Progenitor cell of endocrine pancreas (in vitro differentiated cells): Measurements from ENCODE around the gene CADM1. TPM values are rescaled to one million over a fixed set of nuclear protein-coding genes. Genes with fewer than 3 reads are reported as not detected.
"Not testable (repeated sequence)": the region's sequence is repeated elsewhere in the genome, so short reads cannot be mapped to it uniquely, and the experiment has no call there.

Experiments used
- DNase-seq: peaks from one replicate; pipeline ENCODE4 v3.0.0; 2021; ENCODE audit warnings: low spot score; ENCODE audit not compliant: unreplicated experiment
- H3K27ac Mint-ChIP-seq: 2 replicates; pipeline ENCODE4 v1.8.0; 2021; ENCODE audit warnings: mild to moderate bottlenecking, moderate library complexity, mixed read lengths
- H3K27me3 Mint-ChIP-seq: 2 replicates; pipeline ENCODE4 v1.8.0; 2021; ENCODE audit warnings: mixed read lengths
- H3K36me3 Mint-ChIP-seq: 2 replicates; pipeline ENCODE4 v1.8.0; 2022; ENCODE audit warnings: mixed read lengths; ENCODE audit not compliant: insufficient read depth
- H3K4me1 Mint-ChIP-seq: 2 replicates; pipeline ENCODE4 v1.8.0; 2021; ENCODE audit warnings: low read depth, mixed read lengths
- H3K4me3 Mint-ChIP-seq: 2 replicates; pipeline ENCODE4 v1.8.0; 2021; ENCODE audit warnings: low read depth, mild to moderate bottlenecking, moderate library complexity, mixed read lengths
- H3K9me3 Mint-ChIP-seq: 2 replicates; pipeline ENCODE4 v1.8.0; 2021; ENCODE audit warnings: low read depth, mixed read lengths
- total RNA-seq: library from RNA; stranded (reverse); gene quantifications from 2 replicates; pipeline ENCODE4 v1.2.1, GENCODE V29; 2021
- TF ChIP-seq, protein P1 (sequence below): fragments of 200-600 bp; sonication (generic); IDR thresholded peaks from one replicate; pipeline ENCODE4 v1.5.0; 2021; ENCODE audit warnings: antibody characterized with exemption, mild to moderate bottlenecking; ENCODE audit not compliant: unreplicated experiment

CADM1 gene
- total RNA-seq, 1 donor from 2014 or later = 147 TPM

DNA sequence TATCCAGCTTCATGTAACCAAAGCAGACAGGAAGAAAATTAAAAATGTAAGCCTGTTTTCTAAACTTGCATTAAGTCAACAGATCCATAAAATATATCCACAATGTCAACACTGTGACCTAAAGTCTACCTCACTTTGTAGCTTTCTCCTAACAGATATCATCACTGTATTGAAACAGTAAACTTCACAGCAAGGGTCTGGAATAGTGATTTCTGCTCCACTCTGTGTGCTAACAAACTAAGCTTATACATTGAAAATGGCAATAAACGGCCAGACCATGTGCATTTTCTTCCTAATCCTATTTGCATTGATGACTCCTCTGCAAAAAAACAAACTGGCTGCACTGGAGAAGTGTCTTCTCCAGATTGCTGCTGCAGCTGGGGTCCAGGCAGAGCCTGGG, 26.8 kb downstream of the CADM1 start:
- TF ChIP-seq, protein P1, sequence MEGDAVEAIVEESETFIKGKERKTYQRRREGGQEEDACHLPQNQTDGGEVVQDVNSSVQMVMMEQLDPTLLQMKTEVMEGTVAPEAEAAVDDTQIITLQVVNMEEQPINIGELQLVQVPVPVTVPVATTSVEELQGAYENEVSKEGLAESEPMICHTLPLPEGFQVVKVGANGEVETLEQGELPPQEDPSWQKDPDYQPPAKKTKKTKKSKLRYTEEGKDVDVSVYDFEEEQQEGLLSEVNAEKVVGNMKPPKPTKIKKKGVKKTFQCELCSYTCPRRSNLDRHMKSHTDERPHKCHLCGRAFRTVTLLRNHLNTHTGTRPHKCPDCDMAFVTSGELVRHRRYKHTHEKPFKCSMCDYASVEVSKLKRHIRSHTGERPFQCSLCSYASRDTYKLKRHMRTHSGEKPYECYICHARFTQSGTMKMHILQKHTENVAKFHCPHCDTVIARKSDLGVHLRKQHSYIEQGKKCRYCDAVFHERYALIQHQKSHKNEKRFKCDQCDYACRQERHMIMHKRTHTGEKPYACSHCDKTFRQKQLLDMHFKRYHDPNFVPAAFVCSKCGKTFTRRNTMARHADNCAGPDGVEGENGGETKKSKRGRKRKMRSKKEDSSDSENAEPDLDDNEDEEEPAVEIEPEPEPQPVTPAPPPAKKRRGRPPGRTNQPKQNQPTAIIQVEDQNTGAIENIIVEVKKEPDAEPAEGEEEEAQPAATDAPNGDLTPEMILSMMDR = no peak
- Mint-ChIP-seq H3K36me3 (peaks cover 11% of the 10 kb centered on the region), H3K4me3 (no peak overlapping the region)

DNA sequence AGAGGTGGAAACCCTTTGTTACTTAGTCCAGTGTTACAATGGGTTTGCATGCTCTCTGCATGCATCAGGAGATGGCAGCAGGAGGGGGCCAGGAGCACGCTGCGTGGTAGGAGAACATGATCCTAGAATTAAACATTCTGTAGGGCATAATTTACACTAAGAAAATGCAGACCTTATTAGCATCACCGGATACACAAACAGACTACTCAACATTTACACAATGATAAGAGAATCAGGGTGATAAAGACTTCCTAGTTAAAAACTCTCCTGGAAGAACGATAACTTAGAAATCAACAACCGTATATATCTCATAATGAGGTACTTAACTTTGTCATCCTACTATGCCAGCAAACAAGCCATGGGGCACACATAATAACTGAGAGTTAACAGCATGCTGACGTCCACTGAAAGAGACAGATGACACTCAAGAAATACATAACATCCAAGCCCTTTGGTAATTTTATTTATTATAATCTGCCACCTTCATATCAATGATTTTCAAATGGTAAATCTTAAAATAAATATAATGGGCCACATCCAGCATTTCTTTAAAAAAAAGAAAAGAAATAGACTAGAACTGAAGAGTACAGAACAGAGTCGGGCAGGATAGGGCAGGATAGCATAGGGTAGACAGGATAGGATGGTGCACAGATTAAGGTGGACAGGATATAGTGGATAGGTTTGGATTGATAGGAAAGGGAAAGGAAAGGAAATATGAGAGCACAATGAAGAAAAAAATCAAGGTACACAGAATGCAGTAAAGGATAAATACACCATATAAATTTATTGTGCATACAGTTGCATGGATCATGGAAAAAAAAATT, 27.5 kb downstream of the CADM1 start:
- H3K4me1 Mint-ChIP-seq = peaks cover 31% of the 10 kb centered on the region
- peak overlapping the region; percentile 76 for H3K27ac Mint-ChIP-seq
- DNase-seq = no peak
- TF ChIP-seq, protein P1 = no peak
- H3K36me3 Mint-ChIP-seq = peaks cover 8% of the 10 kb centered on the region
- H3K27me3 Mint-ChIP-seq = peaks cover 3% of the 10 kb centered on the region
- H3K4me3 Mint-ChIP-seq = peak overlapping the region; percentile 12
- H3K9me3 Mint-ChIP-seq = no peaks in the 10 kb centered on the region

More for the DNA sequence above, 26.8 kb downstream of the CADM1 start:
- Mint-ChIP-seq H3K4me1 (peaks cover 33% of the 10 kb centered on the region), H3K27me3 (peaks cover 10% of the 10 kb centered on the region), H3K9me3 (no peaks in the 10 kb centered on the region), H3K27ac (no peak overlapping the region)
- DNase-seq = no peak

DNA sequence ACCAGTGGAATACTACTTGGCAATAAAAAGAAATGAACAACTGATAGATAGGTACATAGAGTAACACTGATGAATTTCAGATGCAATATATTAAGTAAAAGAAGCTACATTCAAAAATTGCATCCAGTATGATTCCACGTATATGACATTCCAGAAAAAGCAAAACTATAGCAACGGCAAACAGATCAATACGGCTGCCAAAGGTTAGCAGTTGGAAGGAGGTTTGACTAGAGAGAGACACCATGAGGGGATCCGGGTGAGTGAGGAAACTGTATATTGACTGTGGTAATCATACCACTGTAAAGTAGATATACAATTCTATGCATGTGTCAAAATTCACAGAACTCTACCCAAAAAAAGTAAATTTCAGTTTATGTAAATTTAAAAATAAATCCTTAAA, 28.7 kb downstream of the CADM1 start:
- Mint-ChIP-seq H3K27ac (no peak overlapping the region), H3K36me3 (peaks cover 2% of the 10 kb centered on the region), H3K27me3 (no peaks in the 10 kb centered on the region), H3K4me3 (no peak overlapping the region), H3K4me1 (peaks cover 31% of the 10 kb centered on the region), H3K9me3 (no peaks in the 10 kb centered on the region)
- no peak for DNase-seq
- TF ChIP-seq, protein P1 = no peak

DNA sequence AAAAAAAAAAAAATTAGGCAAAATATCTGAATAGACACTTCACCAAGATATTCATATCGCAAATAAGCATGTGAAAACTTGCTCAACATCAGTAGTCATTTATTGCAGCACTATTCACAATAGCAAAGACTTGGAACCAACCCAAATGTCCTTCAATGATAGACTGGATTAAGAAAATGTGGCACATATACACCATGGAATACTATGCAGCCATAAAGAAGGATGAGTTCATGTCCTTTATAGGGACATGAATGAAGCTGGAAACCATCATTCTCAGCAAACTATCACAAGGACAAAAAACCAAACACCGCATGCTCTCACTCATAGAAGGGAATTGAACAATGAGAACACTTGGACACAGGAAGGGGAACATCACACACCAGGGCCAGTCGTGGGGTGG, 29.9 kb downstream of the CADM1 start:
- peak overlapping the region; percentile 78 for H3K27ac Mint-ChIP-seq
- not testable (repeated sequence) for H3K9me3 Mint-ChIP-seq, H3K36me3 Mint-ChIP-seq, H3K4me3 Mint-ChIP-seq, H3K27me3 Mint-ChIP-seq, DNase-seq
- H3K4me1 Mint-ChIP-seq = peaks cover 31% of the 10 kb centered on the region

DNA sequence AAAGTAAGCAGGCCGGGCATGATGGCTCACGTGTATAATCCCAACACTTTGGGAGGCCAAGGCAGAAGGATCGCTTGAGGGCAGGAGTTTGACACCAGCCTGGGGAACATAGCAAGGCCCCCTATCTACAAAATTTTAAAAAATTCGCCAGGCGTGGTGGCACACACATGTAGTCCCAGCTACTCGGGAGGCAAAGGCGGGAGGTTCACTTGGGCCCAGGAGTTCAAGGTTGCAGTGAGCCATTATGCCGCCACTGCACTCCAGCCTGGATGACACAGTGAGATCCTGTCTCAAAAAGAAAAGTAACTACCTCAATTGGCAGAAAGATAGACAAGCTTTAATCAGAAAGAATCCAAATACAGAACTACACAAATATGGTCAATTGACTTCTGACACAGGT, 31.0 kb downstream of the CADM1 start:
- Mint-ChIP-seq H3K27me3 (no peaks in the 10 kb centered on the region), H3K27ac (no peak overlapping the region), H3K4me3 (no peak overlapping the region), H3K9me3 (no peaks in the 10 kb centered on the region), H3K36me3 (peaks cover 1% of the 10 kb centered on the region), H3K4me1 (peaks cover 29% of the 10 kb centered on the region)
- TF ChIP-seq, protein P1 = no peak
- DNase-seq = no peak

DNA sequence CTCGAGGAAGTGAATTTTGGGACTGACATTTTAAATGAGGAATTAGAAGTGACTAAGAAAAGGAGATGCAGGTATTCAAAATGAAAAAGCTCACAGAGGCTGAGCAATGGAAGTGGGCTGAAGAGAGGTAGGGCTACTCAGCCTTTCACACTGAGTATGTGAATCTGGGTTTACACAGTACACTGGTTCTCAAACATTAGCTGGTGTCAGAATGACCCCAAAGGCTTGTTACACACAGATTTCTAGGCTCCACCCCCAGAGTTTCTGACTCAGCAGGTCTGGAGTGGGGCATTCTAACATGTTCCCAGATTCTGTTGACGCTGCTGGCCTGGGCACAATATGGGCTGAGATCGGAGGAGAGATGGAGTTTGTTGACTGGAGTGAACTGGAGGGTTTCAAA, 32.8 kb downstream of the CADM1 start:
- peaks cover 15% of the 10 kb centered on the region for H3K4me1 Mint-ChIP-seq
- no peak overlapping the region for H3K4me3 Mint-ChIP-seq
- H3K36me3 Mint-ChIP-seq = peaks cover 1% of the 10 kb centered on the region
- TF ChIP-seq, protein P1 = no peak
- no peaks in the 10 kb centered on the region for H3K27me3 Mint-ChIP-seq
- no peak for DNase-seq
- H3K9me3 Mint-ChIP-seq = no peaks in the 10 kb centered on the region
- no peak overlapping the region for H3K27ac Mint-ChIP-seq
